H1 (cell line): ENCODE data around the gene PRSS50. TPM values are rescaled to one million over a fixed set of nuclear protein-coding genes. Genes with fewer than 3 reads are reported as not detected.

ENCODE experiments used
- CTCF ChIA-PET: fragments of 300-600 bp; sonication (Branson Sonifier 250); formaldehyde crosslinking; loops from one replicate; lab custom pipeline; 2021; ENCODE audit not compliant: partially characterized antibody; lab: Charles Lee
- POLR2A ChIA-PET: fragments of 300-600 bp; sonication (Branson Sonifier 250); formaldehyde crosslinking; loops from one replicate; lab custom pipeline; 2021; ENCODE audit warnings: inconsistent platforms; ENCODE audit not compliant: partially characterized antibody; lab: Charles Lee
- DNase-seq, 2 experiments: peaks; one replicate each; pipeline versions ENCODE4 v3.0.0 to v3.0.0-alpha.2; 2010 to 2022; ENCODE audit warnings: low spot score in 2 of 2, low read depth in 1 of 2, mixed read lengths in 1 of 2
- FAIRE-seq: peaks from 2 replicates; lab custom pipeline; 2011; peaks lifted over from hg19 to GRCh38; lab: Jason Lieb, UNC
- H2AFZ ChIP-seq: 2 replicates; pipeline ENCODE4 v1.8.1; 2012; ENCODE audit warnings: low read length, inconsistent platforms
- H2AK5ac ChIP-seq: 2 replicates; pipeline ENCODE4 v1.6.1; 2013; ENCODE audit warnings: low read depth, low read length
- H2BK120ac ChIP-seq: replicated peaks from 2 replicates; pipeline ENCODE3; 2013; ENCODE audit warnings: low read depth, low read length, inconsistent platforms
- H2BK12ac ChIP-seq: 2 replicates; pipeline ENCODE4 v1.6.1; 2013; ENCODE audit warnings: low read depth, low read length
- H2BK15ac ChIP-seq: 2 replicates; pipeline ENCODE4 v1.6.1; 2013; ENCODE audit warnings: low read length
- H2BK20ac ChIP-seq: 2 replicates; pipeline ENCODE4 v1.6.1; 2013; ENCODE audit warnings: low read length
- H2BK5ac ChIP-seq: 2 replicates; pipeline ENCODE4 v1.6.1; 2013; ENCODE audit warnings: low read depth, low read length
- H3K14ac ChIP-seq: 2 replicates; pipeline ENCODE4 v1.6.1; 2013; ENCODE audit warnings: inconsistent platforms; ENCODE audit not compliant: insufficient read length
- H3K18ac ChIP-seq: 2 replicates; pipeline ENCODE4 v1.6.1; 2013; ENCODE audit warnings: low read length; ENCODE audit errors: extremely low read depth
- H3K23ac ChIP-seq: 2 replicates; pipeline ENCODE4 v1.6.1; 2013; ENCODE audit warnings: inconsistent platforms; ENCODE audit not compliant: insufficient read length
- H3K23me2 ChIP-seq: 2 replicates; pipeline ENCODE4 v1.6.1; 2013; ENCODE audit warnings: low read depth, low read length
- H3K27ac ChIP-seq: 2 replicates; pipeline ENCODE4 v1.6.1; 2011; ENCODE audit warnings: low read depth, low read length, inconsistent platforms
- H3K27me3 ChIP-seq, 4 experiments: replicated peaks in 1 of 4; 1 replicate in 1 of 4; 2 replicates in 3 of 4; pipeline versions ENCODE4 v1.6.1 to v1.8.1; 2011 to 2013; ENCODE audit warnings: low read length in 3 of 4, mild to moderate bottlenecking in 3 of 4, inconsistent platforms in 2 of 4, mixed read lengths in 2 of 4, moderate library complexity in 1 of 4; ENCODE audit not compliant: control insufficient read depth in 3 of 4, insufficient read depth in 3 of 4; ENCODE audit errors: extremely low read depth in 1 of 4
- H3K36me3 ChIP-seq, 4 experiments: 2 replicates each; pipeline versions ENCODE4 v1.6.1 to v1.8.1; 2011 to 2013; ENCODE audit warnings: mild to moderate bottlenecking in 4 of 4, low read length in 3 of 4, moderate library complexity in 2 of 4, control low read depth in 1 of 4, inconsistent platforms in 1 of 4; ENCODE audit not compliant: insufficient read depth in 4 of 4, control insufficient read depth in 2 of 4
- H3K4ac ChIP-seq: replicated peaks from 2 replicates; pipeline ENCODE3; 2013; ENCODE audit warnings: low read length, low read depth, mixed read lengths, inconsistent platforms; ENCODE audit not compliant: insufficient read length
- H3K4me1 ChIP-seq, 4 experiments: replicated peaks in 1 of 4; 1 replicate in 1 of 4; 2 replicates in 3 of 4; pipeline versions ENCODE4 v1.6.1 to v1.8.1; 2011 to 2013; ENCODE audit warnings: low read length in 3 of 4, inconsistent platforms in 2 of 4, mixed read lengths in 1 of 4; ENCODE audit not compliant: insufficient read depth in 4 of 4, control insufficient read depth in 3 of 4
- H3K4me2 ChIP-seq, 2 experiments: 2 replicates each; pipeline versions ENCODE4 v1.6.1 to v1.8.1; 2011 to 2013; ENCODE audit warnings: low read depth in 2 of 2, low read length in 2 of 2, control low read depth in 1 of 2, inconsistent platforms in 1 of 2, mild to moderate bottlenecking in 1 of 2; ENCODE audit not compliant: insufficient read depth in 1 of 2
- H3K4me3 ChIP-seq, 4 experiments: fragments of 200-600, 300-600 bp in 1 of 4; sonication (generic), shearing (Covaris generic), sonication (Bioruptor Twin) in 1 of 4; 2 replicates each; pipeline versions ENCODE4 v1.5.1 to v1.8.1; 2011 to 2016; ENCODE audit warnings: low read length in 4 of 4, low read depth in 3 of 4, control low read depth in 2 of 4, inconsistent platforms in 2 of 4, mild to moderate bottlenecking in 2 of 4, mixed read lengths in 1 of 4, moderate library complexity in 1 of 4; ENCODE audit not compliant: insufficient read depth in 2 of 4; ENCODE audit errors: extremely low read depth in 1 of 4
- H3K56ac ChIP-seq: replicated peaks from 2 replicates; pipeline ENCODE3; 2013; ENCODE audit warnings: low read depth, mild to moderate bottlenecking, mixed read lengths, low read length, inconsistent platforms; ENCODE audit not compliant: insufficient read length
- H3K79me1 ChIP-seq: 2 replicates; pipeline ENCODE4 v1.6.1; 2013; ENCODE audit warnings: low read depth, low read length, control low read depth
- H3K79me2 ChIP-seq, 2 experiments: 2 replicates each; pipeline versions ENCODE4 v1.6.1 to v1.8.1; 2012 to 2013; ENCODE audit warnings: low read length in 2 of 2, mild to moderate bottlenecking in 2 of 2, inconsistent platforms in 1 of 2; ENCODE audit not compliant: insufficient read depth in 2 of 2, control insufficient read depth in 1 of 2
- H3K9ac ChIP-seq, 4 experiments: replicated peaks in 1 of 4; 1 replicate in 1 of 4; 2 replicates in 3 of 4; pipeline versions ENCODE4 v1.6.1 to v1.8.1; 2011 to 2013; ENCODE audit warnings: low read depth in 3 of 4, low read length in 3 of 4, control low read depth in 2 of 4, mild to moderate bottlenecking in 2 of 4, moderate library complexity in 2 of 4, inconsistent platforms in 1 of 4; ENCODE audit errors: extremely low read depth in 1 of 4
- H3K9me3 ChIP-seq, 2 experiments: 2 replicates each; pipeline versions ENCODE4 v1.6.1 to v1.8.1; 2012 to 2013; ENCODE audit warnings: mild to moderate bottlenecking in 2 of 2, moderate library complexity in 2 of 2, control low read depth in 1 of 2, inconsistent platforms in 1 of 2, low read depth in 1 of 2, low read length in 1 of 2, mixed read lengths in 1 of 2; ENCODE audit not compliant: insufficient read depth in 2 of 2
- H4K20me1 ChIP-seq, 2 experiments: replicated peaks in 1 of 2; 2 replicates each; pipeline versions ENCODE3 to v1.8.1; 2011 to 2013; ENCODE audit warnings: inconsistent platforms in 2 of 2, low read length in 2 of 2, mild to moderate bottlenecking in 1 of 2; ENCODE audit not compliant: insufficient read depth in 2 of 2, control insufficient read depth in 1 of 2
- H4K5ac ChIP-seq: 2 replicates; pipeline ENCODE4 v1.6.1; 2013; ENCODE audit warnings: low read length, low read depth, mixed read lengths, inconsistent platforms; ENCODE audit not compliant: insufficient read length
- H4K8ac ChIP-seq: 2 replicates; pipeline ENCODE4 v1.8.0; 2013; ENCODE audit warnings: mild to moderate bottlenecking, moderate library complexity, low read length, inconsistent platforms; ENCODE audit not compliant: insufficient read depth; ENCODE audit errors: extremely low read depth
- H4K91ac ChIP-seq: replicated peaks from 2 replicates; pipeline ENCODE3; 2013; ENCODE audit warnings: low read length, mixed read lengths, inconsistent platforms; ENCODE audit not compliant: insufficient read length
- MAFK ChIP-seq: IDR thresholded peaks from 2 replicates; pipeline ENCODE4 v1.6.1; 2012; ENCODE audit warnings: low read depth, mild to moderate bottlenecking, improper control_type of control experiment, low read length
- RAD21 ChIP-seq, 2 experiments: IDR thresholded peaks in 1 of 2; conservative IDR thresholded peaks in 1 of 2; 2 replicates each; pipeline ENCODE4 v1.6.1; 2011; ENCODE audit warnings: low read depth in 2 of 2, low read length in 2 of 2, improper control_type of control experiment in 1 of 2, inconsistent platforms in 1 of 2, mild to moderate bottlenecking in 1 of 2, moderate library complexity in 1 of 2
- SP1 ChIP-seq: IDR thresholded peaks from 2 replicates; pipeline ENCODE4 v1.6.1; 2011; ENCODE audit warnings: low read depth, low read length
- SP2 ChIP-seq: IDR thresholded peaks from 2 replicates; pipeline ENCODE4 v1.6.1; 2012; ENCODE audit warnings: mild to moderate bottlenecking, low read length, inconsistent platforms
- TAF1 ChIP-seq: IDR thresholded peaks from 2 replicates; pipeline ENCODE4 v1.6.1; 2011; ENCODE audit warnings: mild to moderate bottlenecking, low read depth, low read length
- WGBS, 2 experiments: shearing (Covaris generic) in 1 of 2; methylation state at CpG; one replicate each; pipeline versions ENCODE4 v1.1.6 to v1.1.7; 2013 to 2015; ENCODE audit warnings: low lambda C conversion rate in 2 of 2, mixed read lengths in 2 of 2, inconsistent platforms in 1 of 2, low coverage in 1 of 2, missing lambda C conversion rate in 1 of 2; ENCODE audit not compliant: insufficient replicate concordance in 2 of 2, insufficient coverage in 1 of 2, insufficient read length in 1 of 2; ENCODE audit errors: extremely low coverage in 1 of 2, missing lambda C conversion rate in 1 of 2; 5-methylcytosine and 5-hydroxymethylcytosine counted together
- polyA plus RNA-seq, 7 experiments: library from polyadenylated mRNA; depleted of rRNA in 3 of 7; stranded (reverse) in 5 of 7; unstranded in 2 of 7; fragments of >200 nt in 5 of 7; fragments of 200-250 nt in 2 of 7; gene quantifications; 1 replicate in 5 of 7; 2 replicates in 1 of 7; 4 replicates in 1 of 7; pipeline versions ENCODE4 v1.2.1 to v1.2.3, GENCODE V29; 2011 to 2013; ENCODE audit warnings: missing spikeins in 2 of 7, mixed read lengths in 2 of 7
- total RNA-seq: library from RNA; stranded (reverse); fragmentation: NEBNext Ultra II Directional; extraction: Animal tissue kit (Norgen Biotek cat#: 25700); gene quantifications from 2 replicates; pipeline ENCODE4 v1.2.1, GENCODE V29; 2021
- TF ChIP-seq, protein P1 (sequence below): IDR thresholded peaks from 2 replicates; pipeline ENCODE4 v1.6.1; 2012; ENCODE audit warnings: inconsistent platforms

Gene PRSS50
- total and polyA plus RNA-seq, 2 of the 8 experiments (the other 6 are each of a cell fraction or from before 2014, with no cell fraction given), result 0.47 to 0.71 TPM

DNA sequence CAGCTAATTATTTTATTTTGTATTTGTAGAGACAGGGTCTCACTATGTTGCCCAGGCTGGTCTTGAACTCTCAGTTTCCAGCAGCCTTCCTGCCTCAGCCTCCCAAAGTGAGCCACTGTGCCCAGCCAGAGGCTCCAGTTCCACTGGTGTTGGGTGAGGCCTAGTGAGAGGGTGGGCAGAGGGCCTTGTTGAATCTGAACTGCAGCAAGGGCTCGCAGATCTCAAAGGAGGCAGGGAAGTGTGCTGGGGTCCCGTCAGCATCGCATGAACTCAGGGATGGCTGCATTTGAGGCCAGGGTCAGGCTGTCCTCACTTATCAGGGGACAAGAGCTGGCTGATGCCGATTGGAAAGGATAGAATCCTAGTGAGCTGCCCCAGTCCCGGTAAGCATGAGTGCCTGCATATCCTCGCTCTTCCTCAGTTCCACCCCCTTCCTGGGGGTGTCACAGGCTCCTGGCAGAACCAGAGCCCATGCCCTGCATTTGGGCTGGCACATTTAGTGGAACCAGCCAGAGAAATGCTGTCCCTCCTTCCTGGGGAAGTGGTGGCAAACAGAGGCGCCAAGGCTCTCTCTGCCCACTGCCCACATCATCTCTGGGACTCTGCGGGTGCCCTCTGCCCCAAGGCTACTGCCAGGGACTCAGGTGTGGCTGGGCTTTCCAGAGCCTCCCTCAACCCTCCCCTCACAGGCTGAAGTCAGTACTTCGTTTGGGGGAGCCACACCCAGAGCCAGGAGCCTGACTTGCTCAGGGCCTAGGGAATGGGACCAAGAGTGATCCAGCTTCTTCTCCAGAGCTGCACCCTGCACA lies 48.3 kb downstream of the PRSS50 start:
- Histone ChIP-seq H3K23ac (no peak overlapping the region), H3K79me2 (no peaks in the 10 kb centered on the region), H3K4me2 (no peak overlapping the region), H3K36me3 (no peaks in the 10 kb centered on the region), H4K8ac (no peak overlapping the region), H3K56ac (no peak overlapping the region), H2BK5ac (no peak overlapping the region), H3K9ac (no peak overlapping the region; a peak in 2 of 7 replicates), H4K5ac (no peak overlapping the region), H3K18ac (no peak overlapping the region), H4K91ac (no peak overlapping the region), H4K20me1 (no peaks in the 10 kb centered on the region), H3K27me3 (no peaks in the 10 kb centered on the region; a peak in 1 of 7 replicates), H2AFZ (no peak overlapping the region), H2AK5ac (no peak overlapping the region), H2BK15ac (no peak overlapping the region), H2BK20ac (peak overlapping the region; percentile 61; the same call in 1 of the 2 replicates), H3K4me1 (no peaks in the 10 kb centered on the region), H3K4ac (no peak overlapping the region), H3K27ac (no peak overlapping the region), H3K4me3 (no peak overlapping the region)
- DNase-seq, result peak in 1 of 2 experiments; percentile 40
- POLR2A ChIA-PET, result no interaction called here
- 92% methylated on average over 9 of the region's 9 CpGs; no CpG with 5 or more reads in 1 of the 2 experiments for WGBS, 2 experiments
- FAIRE-seq, result no peak
- TF ChIP-seq SP1 (no peak), MAFK (no peak), SP2 (no peak), RAD21 (IDR thresholded peaks at IDR 0.05 in 1 of 2, conservative IDR thresholded peaks at IDR 0.05 in 1 of 2; ENCODE audit: low read depth in 2 of 2, low read length in 2 of 2) (no peak), TAF1 (no peak)
- TF ChIP-seq, protein P1, sequence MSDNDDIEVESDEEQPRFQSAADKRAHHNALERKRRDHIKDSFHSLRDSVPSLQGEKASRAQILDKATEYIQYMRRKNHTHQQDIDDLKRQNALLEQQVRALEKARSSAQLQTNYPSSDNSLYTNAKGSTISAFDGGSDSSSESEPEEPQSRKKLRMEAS, result no peak
- TF ChIP-seq, all 59 proteins: peak for 0
- Histone ChIP-seq H3K9me3 (no peaks in the 10 kb centered on the region), H3K79me1 (no peaks in the 10 kb centered on the region), H2BK12ac (no peak overlapping the region), H2BK120ac (no peak overlapping the region), H3K23me2 (no peaks in the 10 kb centered on the region), H3K14ac (no peak overlapping the region)
- CTCF ChIA-PET, result interaction anchor here (0.5 to 4.3 kb wide), 7 partner anchors 13 to 240 kb away, joined by 3 to 21 read pairs (median 4); no protein-coding TSS in a partner anchor
